ENCODE measurements around the gene ALDH1L2.
"Not testable (repeated sequence)": the region's sequence is repeated elsewhere in the genome, so short reads cannot be mapped to it uniquely, and the experiment has no call there.

ALDH1L2 gene

DNA sequence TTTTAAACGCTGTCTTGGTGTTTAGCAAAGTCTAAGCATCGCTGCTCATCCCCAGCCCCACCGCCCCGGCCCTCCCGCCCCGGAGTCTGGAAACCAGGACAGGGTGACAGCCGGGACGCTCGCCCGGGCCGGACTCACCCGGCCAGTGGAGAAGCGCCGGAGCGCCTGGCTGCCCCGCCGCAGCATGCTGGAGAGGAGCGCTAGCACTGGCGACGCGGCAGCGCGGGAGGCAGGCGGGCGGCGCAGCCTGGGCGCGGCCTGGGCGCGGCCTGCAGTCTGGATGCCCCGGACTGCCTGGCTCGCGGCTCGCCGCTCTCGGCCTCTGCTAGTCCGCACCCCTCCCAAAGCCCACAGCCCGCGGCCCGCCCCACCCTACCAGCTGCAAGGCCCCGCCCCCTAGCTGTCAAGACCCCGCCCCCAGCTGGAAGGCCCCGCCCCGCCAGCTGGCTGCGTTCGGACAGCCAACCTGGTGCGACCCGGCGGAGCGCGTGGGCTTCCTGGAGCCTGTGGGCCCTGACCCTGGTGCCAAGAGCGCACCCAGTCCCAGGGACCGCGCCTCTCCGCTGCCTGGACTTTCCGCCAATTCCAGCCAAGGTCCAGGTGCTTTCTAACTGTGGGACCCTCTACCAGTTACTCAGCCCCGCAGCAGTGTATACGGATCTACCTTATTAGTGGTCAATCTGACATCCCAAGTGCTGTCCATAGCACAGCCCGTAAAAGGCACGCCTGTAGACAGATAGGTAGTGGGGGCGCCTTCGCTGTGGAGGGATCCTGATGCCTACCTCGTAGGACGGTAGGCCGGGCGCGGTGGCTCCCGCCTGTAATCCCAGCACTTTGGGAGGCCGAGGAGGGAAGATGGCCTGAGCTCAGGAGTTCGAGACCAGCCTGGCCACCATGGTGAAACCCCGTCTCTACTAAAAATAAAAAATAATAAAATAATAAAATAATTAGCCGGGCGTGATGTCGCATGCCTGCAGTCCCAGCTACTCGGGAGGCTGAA lies at the start of gene ALDH1L2:
ALDH1L2 (minus strand) TSS at position 208 of the 1,000 bp plus-strand sequence; CDS start at position 186, 22 bp downstream.
- DNase-seq, result peak; percentile 65

DNA sequence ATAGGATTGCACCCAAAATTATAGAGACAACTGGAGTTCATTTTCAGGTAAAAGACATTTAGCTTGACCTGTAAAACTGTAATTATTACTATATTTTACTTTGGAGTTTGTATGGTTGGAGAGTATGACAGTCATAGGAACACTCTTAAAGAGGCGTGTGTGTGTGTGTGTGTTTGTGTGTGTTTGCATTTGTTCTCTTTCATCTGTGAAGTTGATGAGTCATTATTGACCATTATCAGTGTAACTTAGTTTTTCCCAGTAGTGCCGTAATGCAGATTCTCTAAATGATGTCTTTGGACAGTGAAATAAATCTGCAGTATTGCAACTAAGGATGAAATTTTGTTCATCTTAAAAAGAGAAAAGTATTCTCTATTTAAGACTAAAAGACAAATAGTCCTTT lies 36.3 kb upstream of the ALDH1L2 start:
- DNase-seq, result no peak

DNA sequence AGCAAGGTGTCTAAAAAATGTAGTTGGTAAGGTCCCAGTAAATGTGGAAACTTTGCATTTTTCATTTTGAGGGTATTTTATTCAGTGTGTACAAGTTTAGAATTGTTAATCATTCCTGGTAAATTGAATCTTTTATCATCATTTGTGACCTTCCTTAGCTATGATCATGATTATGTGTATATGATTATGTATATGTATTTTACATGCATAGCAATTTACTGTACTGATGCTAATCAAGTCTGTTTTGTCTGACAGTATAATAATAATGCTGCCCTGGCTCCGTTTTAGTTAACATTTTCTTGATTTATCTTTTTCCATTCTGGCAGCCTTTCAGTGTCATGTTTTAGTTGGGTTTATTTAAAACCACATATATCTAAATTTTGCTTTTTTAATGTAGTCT lies 32.7 kb upstream of the ALDH1L2 start:
- DNase-seq, result no peak

DNA sequence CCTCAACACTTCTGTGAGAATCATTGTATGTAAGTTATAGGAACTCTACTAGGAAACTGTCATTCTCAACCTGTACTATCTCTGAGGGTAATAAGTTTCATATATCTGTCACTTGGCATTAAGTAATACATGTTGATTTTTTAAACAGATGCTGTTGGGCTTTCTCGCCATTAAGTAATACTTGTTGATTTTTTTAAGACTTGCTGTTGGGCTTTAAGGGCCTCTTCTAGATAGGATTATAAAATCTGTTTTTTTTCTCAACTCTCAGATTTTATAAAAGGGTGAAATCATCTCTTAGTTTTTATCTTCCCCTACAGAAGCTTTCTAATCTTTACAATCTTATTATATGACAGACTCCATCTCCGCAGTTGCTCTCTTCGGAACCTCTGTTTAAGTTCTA lies 28.8 kb upstream of the ALDH1L2 start:
- DNase-seq, result no peak

DNA sequence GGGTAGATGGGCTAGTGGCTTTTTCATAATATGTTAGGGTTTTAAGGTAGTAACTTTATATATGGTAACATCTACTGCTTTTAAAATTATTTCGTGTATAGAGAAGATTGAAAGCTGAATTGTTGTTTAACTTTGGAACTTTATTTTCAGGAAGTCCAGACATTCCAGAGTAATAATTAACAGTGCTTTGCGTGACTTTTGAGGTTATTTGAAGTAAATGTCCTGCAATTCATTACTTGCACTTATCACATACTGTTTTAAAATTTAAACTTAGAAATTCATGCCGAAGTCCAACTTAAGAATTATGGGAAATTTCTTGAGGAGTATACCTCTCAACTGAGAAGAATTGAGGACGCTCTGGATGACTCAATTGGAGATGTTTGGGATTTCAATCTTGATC lies 26.6 kb upstream of the ALDH1L2 start:
- DNase-seq, result no peak

DNA sequence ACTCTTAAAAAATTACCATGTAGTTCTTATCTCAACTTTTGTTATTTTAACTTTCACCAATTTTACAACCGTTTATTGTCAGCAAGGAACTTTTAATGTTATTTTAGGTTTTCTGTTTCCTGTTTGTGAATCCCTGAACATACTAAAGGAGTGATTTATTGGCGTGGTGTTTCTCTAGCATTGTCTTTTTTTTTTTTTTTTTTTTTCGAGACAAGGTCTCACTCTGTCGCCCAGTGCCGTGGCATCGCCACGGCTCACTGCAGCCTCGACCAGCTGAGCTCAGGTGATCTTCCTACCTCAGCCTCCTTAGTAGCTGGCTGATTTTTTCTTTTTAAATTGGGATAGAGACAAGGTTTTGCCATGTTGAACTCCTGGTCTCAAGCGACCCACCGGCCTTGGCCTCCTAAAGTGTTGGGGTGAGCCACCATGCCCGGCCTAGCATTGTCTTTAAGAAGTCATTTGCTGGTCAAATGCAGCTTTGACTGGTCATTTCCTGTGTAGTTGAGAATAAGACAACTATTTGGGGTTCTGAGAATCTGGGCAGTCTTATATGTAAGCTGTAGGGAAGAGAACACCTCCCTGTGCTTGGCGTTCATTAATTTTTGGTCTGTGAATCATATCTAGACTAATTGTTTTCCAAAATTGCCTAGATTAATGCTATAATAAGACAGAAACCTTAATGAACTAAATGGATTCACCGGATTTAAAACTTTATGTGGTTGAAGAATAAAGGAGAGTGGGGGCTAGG lies 25.4 kb upstream of the ALDH1L2 start:
- no peak for DNase-seq

DNA sequence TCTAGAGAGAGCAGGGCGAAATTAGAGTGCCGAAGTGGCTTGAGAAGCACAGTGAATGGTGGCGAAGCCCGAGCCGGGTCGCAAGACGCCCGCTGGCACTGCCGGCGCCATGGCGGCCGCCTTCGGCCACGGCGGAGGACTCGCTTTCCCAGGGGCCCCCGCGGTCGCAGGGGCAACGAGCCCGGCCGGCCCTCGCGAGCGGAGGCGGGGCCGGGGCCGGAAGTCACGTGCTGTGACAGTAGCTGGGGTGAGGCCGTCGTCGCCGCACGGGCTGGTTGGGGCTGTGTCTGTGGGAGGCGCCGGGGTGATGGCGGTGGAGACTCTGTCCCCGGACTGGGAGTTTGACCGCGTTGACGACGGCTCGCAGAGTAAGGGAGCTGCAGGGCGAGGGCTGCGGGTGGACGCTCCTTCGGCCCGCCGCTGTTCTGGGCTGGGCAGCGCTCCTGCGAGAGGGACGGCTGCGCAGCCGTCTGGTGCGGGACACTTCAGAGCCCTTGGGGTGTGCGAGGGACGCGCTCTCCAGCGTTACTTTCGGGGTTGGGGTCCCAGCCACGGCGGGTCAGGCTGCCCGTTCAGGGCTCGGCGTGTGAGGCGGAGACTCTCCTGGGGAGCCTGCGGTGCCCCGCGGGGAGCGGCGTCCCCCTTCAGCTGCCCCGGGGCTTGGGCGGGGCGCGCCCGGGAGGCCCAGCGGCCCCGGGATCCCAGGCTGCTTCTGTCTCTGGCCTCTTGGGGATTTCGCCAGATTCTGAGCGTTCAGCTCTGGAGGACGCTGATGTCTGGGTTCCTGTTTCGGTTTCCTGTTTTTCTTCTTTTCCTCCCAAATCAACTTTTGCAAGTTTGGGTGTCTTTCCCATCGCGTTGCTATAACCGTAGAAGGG lies 23.5 kb upstream of the ALDH1L2 start, which contains the start of gene WASHC4:
WASHC4 (plus strand) TSS at position 238 of the 878 bp plus-strand sequence; CDS start at position 308, 70 bp downstream.
- DNase-seq, result peak; percentile 95

DNA sequence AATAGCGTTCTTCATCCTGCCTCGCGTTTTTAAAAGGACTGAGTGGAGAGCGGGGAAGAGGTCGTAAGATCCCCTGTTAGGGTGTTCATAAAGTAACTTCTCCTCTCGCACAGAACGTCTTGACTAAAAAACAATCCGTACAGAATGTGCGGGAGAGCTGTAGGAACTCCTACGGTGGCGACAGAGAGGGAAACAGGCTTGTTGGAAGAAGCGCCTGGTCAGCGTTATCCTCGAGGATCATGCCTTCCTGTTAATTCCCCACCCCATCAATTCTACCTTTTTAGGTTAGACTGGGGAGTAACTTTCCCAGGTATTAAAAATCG lies 22.9 kb upstream of the ALDH1L2 start:
- DNase-seq, result peak; percentile 89

DNA sequence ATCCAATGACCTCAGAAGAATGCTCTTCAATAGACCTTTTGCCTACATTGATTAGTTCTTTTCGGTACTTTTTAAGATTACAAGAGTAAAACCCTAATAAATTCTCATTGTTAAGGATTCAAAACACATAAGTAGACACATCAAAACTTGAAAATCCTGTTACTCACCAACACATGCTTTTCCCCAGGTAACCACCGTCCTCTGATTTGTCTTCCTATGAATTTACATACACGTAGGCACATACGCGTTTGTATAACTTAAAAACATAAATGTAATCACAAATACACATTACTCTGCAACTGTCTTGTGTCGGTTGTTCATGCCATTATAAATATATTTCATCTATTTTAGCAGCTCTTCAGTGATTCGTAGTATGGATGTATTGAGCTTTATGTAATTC lies 22.4 kb upstream of the ALDH1L2 start:
- DNase-seq, result no peak

DNA sequence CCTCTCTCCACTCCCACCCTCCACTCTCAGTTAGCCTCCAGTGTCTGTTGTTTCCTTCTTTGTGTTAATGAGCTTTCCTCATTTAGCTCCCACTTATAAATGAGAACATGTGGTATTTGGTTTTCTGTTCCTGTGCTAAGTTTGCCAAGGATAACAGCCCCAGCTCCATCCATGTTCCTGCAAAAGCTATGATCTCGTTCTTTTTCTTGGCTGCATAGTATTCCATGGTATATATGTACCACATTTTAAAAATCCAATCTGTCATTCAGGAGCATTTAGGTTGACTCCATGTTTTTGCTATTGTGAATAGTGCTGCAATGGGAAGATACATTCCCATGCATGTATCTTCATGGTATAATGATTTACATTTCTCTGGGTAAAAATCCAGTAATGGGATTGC lies 20.5 kb upstream of the ALDH1L2 start:
- DNase-seq, result no peak

DNA sequence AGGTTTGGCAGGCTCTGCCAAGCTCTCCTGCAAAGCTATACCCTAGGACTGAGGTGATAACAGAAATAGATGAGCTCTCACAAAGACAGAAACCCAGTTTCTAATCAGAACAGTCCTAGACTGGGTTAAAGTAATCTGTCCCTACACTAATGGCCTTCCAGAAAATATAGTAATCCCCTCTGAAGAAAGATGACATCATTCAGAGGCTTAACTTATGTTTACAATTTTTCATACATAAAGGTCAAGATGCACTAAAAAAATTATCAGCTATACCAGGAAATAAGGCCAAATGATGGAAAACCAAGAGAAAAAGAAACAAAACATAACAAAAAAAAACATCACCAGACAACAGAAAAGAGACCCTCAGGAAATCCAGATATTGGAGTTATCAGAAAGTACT lies 18.4 kb upstream of the ALDH1L2 start:
- DNase-seq, result no peak

DNA sequence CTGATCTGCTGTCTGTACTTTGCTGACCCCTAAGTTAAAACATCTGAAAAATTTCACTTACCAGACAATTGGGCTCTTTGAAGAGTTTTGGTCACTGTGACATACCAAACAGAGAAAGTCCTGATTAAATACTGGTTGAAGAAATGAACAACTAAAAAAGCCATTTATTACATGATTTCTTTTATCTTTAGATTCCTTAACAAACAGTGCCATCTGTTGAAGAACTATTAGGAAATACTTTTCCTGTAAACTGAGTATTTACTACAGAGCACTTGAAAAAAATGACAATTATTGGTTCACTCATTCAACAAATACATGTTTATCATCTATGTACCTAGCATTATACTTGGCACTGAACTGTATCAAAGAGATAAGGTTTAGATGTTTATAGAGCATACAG lies 16.7 kb upstream of the ALDH1L2 start:
- DNase-seq, result no peak

DNA sequence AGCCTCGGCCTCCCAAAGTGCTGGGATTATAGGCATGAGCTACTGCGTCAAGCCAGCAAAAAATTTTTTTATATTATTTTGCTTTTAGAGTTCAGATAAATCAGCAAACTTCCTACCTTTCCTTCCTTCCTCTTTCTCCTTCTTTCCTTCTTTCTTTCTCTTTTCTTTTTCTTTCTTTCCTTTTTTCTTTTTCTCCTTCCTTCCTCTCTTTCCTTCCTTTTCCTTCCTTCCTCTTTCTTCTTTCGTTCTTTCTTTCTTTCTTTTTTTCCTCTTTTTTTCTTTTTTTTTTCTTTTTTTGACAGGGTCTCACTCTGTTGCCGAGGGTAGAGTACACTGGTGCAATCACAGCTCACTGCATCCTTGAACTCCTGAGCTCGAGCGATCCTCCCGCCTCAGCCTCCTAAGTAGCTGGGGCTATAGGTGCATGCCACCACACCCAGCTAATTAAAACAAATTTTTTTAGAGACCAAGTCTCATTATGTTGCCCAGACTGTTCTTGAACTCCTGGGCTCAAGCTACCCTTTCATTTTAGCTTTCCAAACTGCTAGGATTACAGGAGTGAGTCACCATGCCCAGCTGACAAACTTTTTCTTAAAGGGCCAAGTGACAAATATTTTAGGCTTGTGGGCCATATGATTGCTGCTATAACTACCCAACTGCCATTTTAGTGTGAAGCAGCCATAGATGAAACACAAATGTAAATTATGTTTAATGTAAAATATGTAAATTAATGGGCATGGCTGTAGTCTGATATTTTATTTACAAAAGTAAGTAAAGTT lies 16.1 kb upstream of the ALDH1L2 start:
- DNase-seq, result no peak

DNA sequence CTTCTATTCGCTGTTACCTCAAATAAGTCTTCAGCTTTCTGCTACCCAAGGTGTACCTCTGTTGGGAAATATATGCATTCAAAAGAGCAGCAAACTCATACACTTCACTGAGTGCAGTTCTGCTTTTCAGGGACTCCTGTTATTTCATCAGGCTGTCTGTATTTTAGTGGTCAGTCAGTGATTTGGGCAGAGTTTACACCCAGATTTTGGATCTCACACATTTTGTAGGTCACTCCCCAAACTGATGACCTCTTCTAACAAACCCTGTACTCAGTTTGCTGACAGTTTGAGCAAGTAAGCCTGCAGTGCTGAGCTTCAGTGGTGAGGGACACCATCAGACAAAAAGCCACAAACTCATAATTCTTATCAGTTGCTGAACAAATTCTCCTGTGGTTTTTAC lies 15.1 kb upstream of the ALDH1L2 start:
- DNase-seq, result no peak

DNA sequence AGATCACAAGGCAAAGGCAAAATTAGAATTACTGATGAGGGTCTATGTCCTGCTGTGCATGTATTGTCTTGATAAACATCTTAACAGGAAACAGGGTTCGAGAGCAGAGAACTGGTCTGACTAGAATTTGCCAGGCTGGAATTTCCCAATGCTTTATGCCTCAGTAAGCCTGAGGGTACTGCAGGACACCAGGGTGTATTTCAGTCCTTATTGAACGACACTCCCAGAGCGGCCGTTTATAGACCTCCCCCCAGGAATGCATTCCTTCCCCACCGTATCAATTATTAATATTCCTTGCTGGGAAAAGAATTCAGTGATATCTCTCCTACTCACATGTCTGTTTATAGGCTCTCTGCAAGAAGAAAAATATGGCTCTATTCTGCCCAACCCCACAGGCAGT lies 11.1 kb upstream of the ALDH1L2 start:
- not testable (repeated sequence) for DNase-seq

DNA sequence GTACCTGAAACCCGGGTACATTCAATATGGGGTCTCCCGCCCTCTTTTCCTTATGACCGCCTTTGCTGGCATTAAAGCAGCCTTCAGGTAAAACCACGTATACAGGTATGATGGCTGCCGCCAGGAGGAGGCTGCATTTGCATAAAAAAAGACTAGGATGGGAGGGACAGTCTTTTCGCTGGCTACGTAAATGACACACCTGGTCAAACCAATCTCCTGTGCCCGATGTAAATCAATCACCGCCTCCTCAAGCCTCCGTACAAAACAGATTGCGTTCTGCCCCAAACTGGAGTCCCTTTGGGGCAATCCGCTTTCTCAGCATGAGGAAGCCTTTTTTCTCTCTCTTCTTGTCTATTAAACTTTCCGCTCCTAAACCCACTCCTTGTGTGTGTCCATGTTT lies 8.1 kb upstream of the ALDH1L2 start:
- DNase-seq, result no peak

DNA sequence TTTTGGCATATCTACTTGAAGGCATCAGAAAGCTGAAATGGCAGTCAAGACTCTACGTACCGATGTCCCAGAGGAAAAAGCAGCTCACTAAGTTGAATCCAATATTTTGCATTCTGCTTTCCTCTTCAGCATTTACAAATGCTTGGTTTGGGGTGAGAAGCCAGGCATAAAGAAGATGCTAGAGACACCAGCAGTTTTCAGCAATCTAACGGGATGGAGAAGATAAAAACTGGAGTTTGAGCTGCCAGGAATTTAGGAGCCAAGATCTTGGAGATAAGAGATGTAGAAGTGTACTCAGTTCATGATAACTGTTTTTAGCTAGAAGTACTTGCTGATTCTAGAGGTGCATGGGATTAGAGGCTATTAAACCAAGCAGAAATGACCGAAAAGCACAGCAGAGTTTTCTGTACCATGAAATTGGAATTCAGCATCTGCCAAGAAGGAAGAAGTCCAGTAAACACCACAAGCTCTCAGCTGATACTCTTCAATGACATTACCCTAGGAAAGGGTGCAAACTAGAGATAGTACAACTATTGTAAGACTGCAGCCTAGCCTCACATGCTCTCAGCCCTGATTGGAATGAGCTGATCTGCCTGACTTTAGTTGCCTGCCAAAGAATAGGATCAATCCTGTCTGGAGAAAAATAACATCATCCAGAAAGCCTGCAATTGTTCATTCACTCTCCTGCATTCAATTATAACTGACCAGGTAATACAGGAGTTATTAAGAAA lies 7.4 kb upstream of the ALDH1L2 start:
- no peak for DNase-seq

DNA sequence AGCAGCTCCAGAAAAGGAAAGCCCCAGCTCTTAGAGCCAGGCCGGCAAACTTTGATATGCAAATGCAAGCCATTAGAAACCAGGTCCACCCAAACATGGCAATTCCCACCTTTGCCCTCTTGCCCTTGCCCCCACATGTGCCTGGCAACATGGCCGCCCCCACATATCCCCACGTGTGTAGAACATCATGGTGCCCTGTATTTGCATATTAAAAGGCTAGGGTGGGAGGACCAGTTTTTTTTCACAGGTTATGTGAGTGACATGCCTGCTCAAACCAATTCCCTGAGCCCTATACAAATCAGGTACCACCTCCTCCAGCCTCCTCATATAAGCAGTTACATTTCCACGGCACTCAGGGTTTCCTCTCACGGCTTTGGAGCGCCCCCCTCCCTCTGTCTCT lies 6.1 kb upstream of the ALDH1L2 start:
- DNase-seq, result no peak

DNA sequence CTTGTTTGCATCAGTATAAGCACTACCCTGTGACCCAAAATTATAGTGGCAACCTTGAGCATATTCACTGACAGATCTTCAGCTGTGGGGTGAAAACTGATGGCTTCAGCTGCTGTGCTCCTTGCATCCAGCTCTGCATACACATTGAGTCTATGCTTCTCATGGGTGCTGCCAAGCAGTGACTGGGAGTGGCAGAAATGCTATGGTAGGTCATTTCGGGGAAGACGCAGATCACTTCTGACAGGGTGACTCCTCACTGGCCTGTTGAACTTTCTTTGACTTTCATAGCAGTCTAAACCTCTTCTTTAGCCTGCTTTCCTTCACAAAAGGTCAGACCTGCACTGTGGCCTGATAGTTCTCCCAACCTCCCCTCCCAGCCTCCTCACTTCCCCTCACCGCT lies 5.6 kb upstream of the ALDH1L2 start:
- no peak for DNase-seq

DNA sequence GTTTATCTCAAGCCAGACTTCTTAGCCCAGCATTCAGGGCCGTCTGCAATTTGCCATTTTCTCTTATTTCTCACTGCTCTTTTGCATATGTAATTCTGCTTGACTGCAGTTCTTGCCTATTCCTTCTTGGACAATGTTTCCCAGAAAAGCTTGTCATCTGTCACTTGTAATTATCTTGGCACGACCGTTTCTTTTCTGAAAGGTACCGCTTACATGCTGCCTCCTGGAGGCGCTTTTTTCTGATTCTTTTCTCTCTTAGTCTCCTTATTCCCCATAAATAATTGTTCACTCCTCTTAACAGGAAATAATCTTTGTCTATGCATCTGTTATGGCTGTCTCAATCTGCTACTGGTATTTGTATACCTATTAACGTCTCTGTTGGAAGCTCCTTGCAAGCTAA lies 1.2 kb upstream of the ALDH1L2 start:
- DNase-seq, result no peak

DNA sequence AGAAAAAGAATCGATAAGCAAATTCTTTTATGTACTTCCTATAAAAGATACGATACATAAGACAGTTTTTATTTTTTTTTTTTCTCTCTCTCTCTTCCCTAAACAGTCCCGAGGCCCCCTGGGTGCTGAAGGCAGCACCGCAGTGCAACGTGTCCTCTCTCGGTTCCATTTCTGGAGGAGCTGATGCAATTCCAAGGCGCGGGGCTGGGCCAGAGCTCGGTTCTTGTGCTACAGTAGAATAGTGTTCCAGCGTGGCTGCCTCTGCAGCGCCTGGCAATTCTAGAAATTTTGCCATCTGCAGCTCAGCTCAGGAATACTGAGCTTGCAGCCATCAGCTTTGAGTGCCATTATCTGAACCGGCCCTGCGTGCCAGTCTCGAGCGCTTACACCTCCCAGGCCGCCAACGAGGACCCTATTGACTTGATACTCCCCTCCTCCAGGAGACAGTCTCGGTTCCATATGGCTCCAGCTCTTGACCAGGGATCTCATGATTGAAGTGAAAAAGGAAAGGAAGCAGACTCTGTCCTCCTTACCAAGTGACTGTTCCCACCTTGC lies 630 bp downstream of the ALDH1L2 start:
- peak; percentile 45 for DNase-seq

Measured in midbrain (tissue), 1 donor.